Glutamatergic neuron (in vitro differentiated cells): ENCODE data around the gene ANO4. TPM values are rescaled to one million over a fixed set of nuclear protein-coding genes. Genes with fewer than 3 reads are reported as not detected.
A peak's percentile ranks its signal among the peaks of the same experiment; 100 is the strongest.

ENCODE experiments used
- DNase-seq: peaks from one replicate; pipeline ENCODE4 v3.0.0; 2022
- H3K27ac Mint-ChIP-seq: one replicate; pipeline ENCODE4 v1.8.0; 2020; ENCODE audit warnings: mild to moderate bottlenecking, mixed read lengths, inconsistent platforms; ENCODE audit not compliant: unreplicated experiment
- H3K27me3 Mint-ChIP-seq: one replicate; pipeline ENCODE4 v1.8.0; 2020; ENCODE audit warnings: mild to moderate bottlenecking, moderate library complexity, mixed read lengths, inconsistent platforms; ENCODE audit not compliant: unreplicated experiment
- H3K36me3 Mint-ChIP-seq: one replicate; pipeline ENCODE4 v1.8.0; 2020; ENCODE audit warnings: mild to moderate bottlenecking, mixed read lengths, inconsistent platforms; ENCODE audit not compliant: unreplicated experiment
- H3K4me1 Mint-ChIP-seq: one replicate; pipeline ENCODE4 v1.8.0; 2020; ENCODE audit warnings: mild to moderate bottlenecking, low read depth, mixed read lengths, inconsistent platforms; ENCODE audit not compliant: unreplicated experiment
- H3K4me3 Mint-ChIP-seq: one replicate; pipeline ENCODE4 v1.8.0; 2020; ENCODE audit warnings: mild to moderate bottlenecking, mixed read lengths, inconsistent platforms; ENCODE audit not compliant: unreplicated experiment
- H3K9me3 Mint-ChIP-seq: one replicate; pipeline ENCODE4 v1.8.0; 2020; ENCODE audit warnings: mild to moderate bottlenecking, moderate library complexity, mixed read lengths, inconsistent platforms; ENCODE audit not compliant: unreplicated experiment
- CTCF ChIP-seq: fragments of 200-600 bp; sonication (generic); IDR thresholded peaks from one replicate; pipeline ENCODE4 v1.5.0; 2021; ENCODE audit not compliant: partially characterized antibody, unreplicated experiment
- long read RNA-seq: library from polyadenylated mRNA; unstranded; transcript quantifications from one replicate; pipeline ENCODE4 v2.0.0, GENCODE V29; 2020; ENCODE audit not compliant: unreplicated experiment
- total RNA-seq: library from RNA; stranded (reverse); fragmentation: NEBNext Ultra II Directional; extraction: Animal tissue kit (Norgen Biotek cat#: 25700); gene quantifications from one replicate; pipeline ENCODE4 v1.2.1, GENCODE V29; 2021; ENCODE audit not compliant: unreplicated experiment

The ANO4 gene
- 38.0 TPM for total RNA-seq
- long read RNA-seq, partial matches to known transcripts = 0 of 7 reads
- long read RNA-seq, other reads (novel, unspliced or antisense) = 7 of 7 reads

GRCh38 chr12:100794441-100795173, at the start of gene ANO4:
ANO4 (plus strand) TSS chr12:100794776; CDS start chr12:100901786, 107,010 bp downstream.
- Mint-ChIP-seq H3K36me3 (no peaks in the 10 kb centered on the region), H3K27me3 (no peaks in the 10 kb centered on the region), H3K4me1 (peaks cover 19% of the 10 kb centered on the region), H3K27ac (peak within 1 kb of the TSS; percentile 49), H3K9me3 (no peaks in the 10 kb centered on the region), H3K4me3 (peak within 1 kb of the TSS; percentile 67)
- peak; percentile 34 for DNase-seq
- TF ChIP-seq CTCF = no peak

- H3K27ac Mint-ChIP-seq = no peak overlapping the region
- H3K9me3 Mint-ChIP-seq = no peaks in the 10 kb centered on the region
- no peak for TF ChIP-seq CTCF
- H3K4me1 Mint-ChIP-seq = no peaks in the 10 kb centered on the region
- H3K4me3 Mint-ChIP-seq = no peak overlapping the region
- DNase-seq = no peak
- peaks cover 2% of the 10 kb centered on the region for H3K27me3 Mint-ChIP-seq
- H3K36me3 Mint-ChIP-seq = peaks cover 15% of the 10 kb centered on the region
Measured at GRCh38 chr12:100745378-100746071, 49.1 kb upstream of the ANO4 start.

- no peaks in the 10 kb centered on the region for H3K27me3 Mint-ChIP-seq
- H3K4me3 Mint-ChIP-seq = no peak overlapping the region
- no peaks in the 10 kb centered on the region for H3K36me3 Mint-ChIP-seq
- peaks cover 8% of the 10 kb centered on the region for H3K4me1 Mint-ChIP-seq
- H3K9me3 Mint-ChIP-seq = no peaks in the 10 kb centered on the region
- DNase-seq = no peak
- TF ChIP-seq CTCF = no peak
- H3K27ac Mint-ChIP-seq = no peak overlapping the region
Measured at GRCh38 chr12:100752841-100753240, 41.7 kb upstream of the ANO4 start.

- DNase-seq = no peak
- H3K4me1 Mint-ChIP-seq = peaks cover 15% of the 10 kb centered on the region
Measured at GRCh38 chr12:100753837-100754236, 40.7 kb upstream of the ANO4 start.

More at GRCh38 chr12:100753837-100754236, 40.7 kb upstream of the ANO4 start:
- no peak for TF ChIP-seq CTCF
- Mint-ChIP-seq H3K4me3 (no peak overlapping the region), H3K36me3 (no peaks in the 10 kb centered on the region), H3K9me3 (peaks cover 2% of the 10 kb centered on the region), H3K27ac (no peak overlapping the region), H3K27me3 (peaks cover 2% of the 10 kb centered on the region)
